ENCODE results near the gene RHBG. TPM values are rescaled to one million over a fixed set of nuclear protein-coding genes. Genes with fewer than 3 reads are reported as not detected.
A peak's percentile ranks its signal among the peaks of the same experiment; 100 is the strongest.

The RHBG gene
- total RNA-seq, 4 donors from 2014 or later: not detected

DNA sequence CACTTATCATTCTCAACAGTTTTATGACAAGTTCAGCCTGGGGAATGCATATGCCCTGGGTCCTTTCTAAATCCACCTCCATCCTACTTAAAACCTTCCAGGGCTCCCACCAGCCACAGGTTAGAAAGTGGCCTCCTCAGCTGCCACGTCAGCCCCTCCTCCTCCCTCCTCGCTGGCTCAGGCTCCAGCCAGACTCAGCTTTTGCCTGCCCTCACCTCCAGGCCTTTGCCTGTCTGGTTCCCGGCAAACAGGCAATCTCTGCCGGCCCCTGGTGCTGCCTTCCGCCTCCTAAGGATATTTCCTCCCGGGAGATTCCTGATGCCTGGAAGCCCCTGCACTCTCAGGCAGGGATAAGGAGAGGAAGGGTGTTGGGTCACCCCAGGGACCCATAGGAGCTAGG is 9.5 kb downstream of the RHBG start:
- Histone ChIP-seq H3K27ac (no peak overlapping the region), H3K9me3 (no peaks in the 10 kb centered on the region), H3K4me3 (no peak overlapping the region), H3K36me3 (no peaks in the 10 kb centered on the region), H3K4me1 (no peaks in the 10 kb centered on the region), H3K27me3 (peaks cover 0 to 7% (median 0%) of the 10 kb centered on the region in 3 donors)
- TF ChIP-seq CTCF (IDR thresholded peaks at IDR 0.05 in 4 of 5, conservative IDR thresholded peaks at IDR 0.05 in 1 of 5): no peak
- intact Hi-C loops (cut with DNase I; ENCODE audit: low total_unique reads) (no loop called here), in situ Hi-C loops (cut with MboI; ENCODE audit: low sequenced_read_pairs in 4 of 4) (no loop called here)
- no peak for DNase-seq
- ATAC-seq: no peak

GRCh38 chr1:156379420-156380165 is 10.6 kb downstream of the RHBG start:
- Histone ChIP-seq H3K36me3 (no peaks in the 10 kb centered on the region), H3K27me3 (peaks cover 0 to 4% (median 0%) of the 10 kb centered on the region in 3 donors), H3K4me1 (no peaks in the 10 kb centered on the region), H3K4me3 (no peak overlapping the region), H3K27ac (no peak overlapping the region), H3K9me3 (no peaks in the 10 kb centered on the region)
- no peak for DNase-seq
- in situ Hi-C loops (cut with MboI; ENCODE audit: low sequenced_read_pairs in 4 of 4) (loop anchor here (10.0 kb wide), 2 partner anchors 225 to 235 kb away; partner anchors contain the start of genes GPATCH4 (in 3 of the 4) and HAPLN2 (in 1 of the 4)), intact Hi-C loops (cut with DNase I; ENCODE audit: low total_unique reads) (loop anchor here (10.0 kb wide), 1 partner anchor 165 kb away; no protein-coding TSS in a partner anchor)
- no peak for TF ChIP-seq POLR2A (IDR thresholded peaks at IDR 0.05)
- TF ChIP-seq CTCF (IDR thresholded peaks at IDR 0.05 in 4 of 5, conservative IDR thresholded peaks at IDR 0.05 in 1 of 5): no peak
- no peak for ATAC-seq

DNA sequence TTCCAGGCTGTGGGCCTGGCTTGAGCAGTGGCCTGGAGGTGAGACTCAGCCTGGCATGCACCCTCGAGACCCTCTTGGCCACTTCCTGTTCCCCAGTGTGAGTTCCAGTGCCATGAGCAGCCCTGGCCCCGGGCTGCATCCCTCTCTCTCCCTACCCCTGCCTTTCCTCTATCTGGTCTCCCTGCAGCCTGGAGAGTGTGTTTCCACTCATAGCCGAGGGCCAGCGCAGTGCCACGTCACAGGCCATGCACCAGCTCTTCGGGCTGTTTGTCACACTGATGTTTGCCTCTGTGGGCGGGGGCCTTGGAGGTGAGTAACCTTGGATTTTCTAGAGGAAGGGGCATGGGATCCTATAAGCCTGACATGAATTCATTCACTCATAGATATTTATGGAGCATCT is 13.6 kb downstream of the RHBG start:
- H3K36me3 ChIP-seq: no peaks in the 10 kb centered on the region
- no peak overlapping the region for H3K4me3 ChIP-seq
- intact Hi-C loops (cut with DNase I; ENCODE audit: low total_unique reads): loop anchor here (10.0 kb wide), 1 partner anchor 162 kb away; no protein-coding TSS in a partner anchor
- DNase-seq (no peak), ATAC-seq (no peak)
- no peak overlapping the region for H3K27ac ChIP-seq
- no peaks in the 10 kb centered on the region for H3K4me1 ChIP-seq
- H3K27me3 ChIP-seq: peaks cover 0 to 6% (median 0%) of the 10 kb centered on the region in 3 donors
- TF ChIP-seq CTCF (IDR thresholded peaks at IDR 0.05 in 4 of 5, conservative IDR thresholded peaks at IDR 0.05 in 1 of 5) (no peak), POLR2A (IDR thresholded peaks at IDR 0.05) (no peak)
- H3K9me3 ChIP-seq: no peaks in the 10 kb centered on the region
- in situ Hi-C loops (cut with MboI; ENCODE audit: low sequenced_read_pairs in 4 of 4): loop anchor here (10.0 kb wide), 2 partner anchors 222 to 232 kb away; partner anchors contain the start of genes GPATCH4 (in 3 of the 4) and HAPLN2 (in 1 of the 4)

DNA sequence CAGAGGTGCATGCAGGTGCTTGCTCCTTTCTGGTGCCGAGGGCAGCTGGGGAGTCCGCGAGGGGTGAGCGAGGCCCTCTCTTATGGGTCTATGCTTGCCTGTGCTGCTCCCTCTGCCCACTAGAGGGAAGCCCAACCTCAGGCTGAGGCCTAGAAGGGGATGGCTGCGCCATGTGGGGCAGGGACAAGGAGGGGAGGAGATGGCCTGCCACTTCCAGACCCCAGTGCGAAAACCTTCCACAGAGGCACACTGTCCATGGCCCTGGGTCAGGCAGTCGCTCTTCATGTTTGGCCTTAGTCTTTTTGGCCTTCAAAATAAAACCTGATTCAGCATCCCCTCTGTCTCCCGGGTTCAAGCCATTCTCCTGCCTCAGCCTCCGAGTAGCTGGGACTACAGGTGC is 14.0 kb downstream of the RHBG start:
- no peak overlapping the region for H3K27ac ChIP-seq
- H3K4me3 ChIP-seq: no peak overlapping the region
- DNase-seq: peak in 1 of 2 donors; percentile 35
- H3K9me3 ChIP-seq: no peaks in the 10 kb centered on the region
- H3K4me1 ChIP-seq: no peaks in the 10 kb centered on the region
- peaks cover 4 to 10% (median 4%) of the 10 kb centered on the region in 3 donors for H3K27me3 ChIP-seq
- ATAC-seq: peak in 1 of 2 donors; percentile 69
- H3K36me3 ChIP-seq: no peaks in the 10 kb centered on the region
- peak; percentile 43 to 71 (median 64) for TF ChIP-seq CTCF (IDR thresholded peaks at IDR 0.05 in 4 of 5, conservative IDR thresholded peaks at IDR 0.05 in 1 of 5)
- TF ChIP-seq POLR2A (IDR thresholded peaks at IDR 0.05): no peak
- in situ Hi-C loops (cut with MboI; ENCODE audit: low sequenced_read_pairs in 4 of 4) (loop anchor here (10.0 kb wide), 2 partner anchors 222 to 232 kb away; partner anchors contain the start of genes GPATCH4 (in 3 of the 4) and HAPLN2 (in 1 of the 4)), intact Hi-C loops (cut with DNase I; ENCODE audit: low total_unique reads) (loop anchor here (10.0 kb wide), 1 partner anchor 162 kb away; no protein-coding TSS in a partner anchor)

Measured in gastrocnemius medialis (tissue), 4 donors.